ENCODE data around the gene ZNF79. TPM values are rescaled to one million over a fixed set of nuclear protein-coding genes. Genes with fewer than 3 reads are reported as not detected.

The ZNF79 gene
- total and polyA plus RNA-seq, 3 experiments from 2014 or later = 6.8 to 19.7 (median 19.1) TPM

DNA sequence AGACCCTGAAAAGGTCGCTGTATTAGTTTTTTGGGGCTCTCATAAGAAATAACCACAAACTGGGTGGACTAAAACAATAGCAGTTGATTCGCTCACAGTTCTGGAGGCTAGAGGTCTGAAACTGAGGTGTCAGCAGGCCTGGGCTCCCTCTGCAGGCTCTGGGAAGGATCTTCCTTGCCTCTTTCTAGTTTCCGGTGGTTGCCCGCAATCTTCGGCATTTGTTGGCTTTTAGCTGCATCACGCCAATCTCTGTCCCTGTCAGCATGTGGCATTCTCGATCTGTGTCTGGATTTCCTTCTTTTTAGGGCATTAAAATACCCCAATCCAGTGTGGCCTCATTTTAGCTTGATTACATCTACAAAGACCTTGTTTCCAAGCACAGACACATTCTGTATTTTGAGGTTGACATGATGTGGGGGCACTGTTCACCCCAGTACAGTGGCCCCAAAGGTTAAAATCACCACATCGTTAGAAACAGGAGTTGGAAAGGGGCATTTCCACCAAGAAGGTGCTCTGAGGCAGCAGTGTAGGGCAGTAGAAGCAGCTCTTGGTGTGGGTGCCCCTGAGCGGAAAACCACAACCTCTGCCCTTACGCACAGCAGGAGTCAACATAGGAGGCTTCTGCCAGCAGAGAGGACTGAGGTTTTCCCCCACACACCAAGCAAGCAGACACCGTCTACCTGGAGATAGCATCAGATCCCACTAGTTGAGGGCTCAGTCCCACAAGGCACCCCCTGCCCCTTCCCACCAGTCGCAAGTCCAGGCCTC, 13.5 kb downstream of the ZNF79 start:
- ChIA-PET CTCF (interaction anchor here (0.9 kb wide), 2 partner anchors 18 to 223 kb away, joined by 3 read pairs; no protein-coding TSS in a partner anchor), POLR2A (interaction anchor here (1.2 kb wide), 1 partner anchor 13 kb away, joined by 6 read pairs; the partner anchor contains the start of genes LRSAM1 and RPL12)
- Histone ChIP-seq H3K36me3 (ENCODE audit: insufficient read depth, low read length) (peaks cover 81% of the 10 kb centered on the region), H3K27ac (ENCODE audit: low read depth, low read length) (no peak overlapping the region), H3K9me3 (ENCODE audit: low read length) (no peaks in the 10 kb centered on the region), H3K27me3 (ENCODE audit: insufficient read depth, low read length, poor library complexity, severe bottlenecking) (no peaks in the 10 kb centered on the region), H3K4me1 (ENCODE audit: insufficient read depth, low read length) (no peaks in the 10 kb centered on the region), H3K4me3 (ENCODE audit: low read length) (no peak overlapping the region)
- H3K4me1 Mint-ChIP-seq = peaks cover 17 to 30% (median 29%) of the 10 kb centered on the region in 3 donors
- peak in 4 of 5 donors; percentile 33 to 66 (median 54) for DNase-seq
- peak overlapping the region; percentile 36 to 97 (median 90) for H3K27ac Mint-ChIP-seq
- no peaks in the 10 kb centered on the region for H3K27me3 Mint-ChIP-seq
- H3K4me3 Mint-ChIP-seq = peak overlapping the region; percentile 19 to 75 (median 63)
- H3K9me3 Mint-ChIP-seq = no peaks in the 10 kb centered on the region
- H3K36me3 Mint-ChIP-seq = peaks cover 26 to 89% (median 33%) of the 10 kb centered on the region in 3 donors

- no peaks in the 10 kb centered on the region for H3K27me3 ChIP-seq (ENCODE audit: insufficient read depth, low read length, poor library complexity, severe bottlenecking)
- H3K4me1 ChIP-seq (ENCODE audit: insufficient read depth, low read length) = no peaks in the 10 kb centered on the region
- no peak overlapping the region for H3K27ac ChIP-seq (ENCODE audit: low read depth, low read length)
- H3K4me3 ChIP-seq (ENCODE audit: low read length) = no peak overlapping the region
- no peak for DNase-seq
- peaks cover 21 to 87% (median 34%) of the 10 kb centered on the region in 3 donors for H3K36me3 Mint-ChIP-seq
- H3K4me1 Mint-ChIP-seq = peaks cover 17 to 29% (median 29%) of the 10 kb centered on the region in 3 donors
- POLR2A ChIA-PET = interaction anchor here (1.2 kb wide), 1 partner anchor 13 kb away, joined by 6 read pairs; the partner anchor contains the start of genes LRSAM1 and RPL12
- H3K9me3 ChIP-seq (ENCODE audit: low read length) = no peaks in the 10 kb centered on the region
- peak overlapping the region in 7 of 8 donors; percentile 36 to 97 (median 91) for H3K27ac Mint-ChIP-seq
- no peaks in the 10 kb centered on the region for H3K27me3 Mint-ChIP-seq
- H3K36me3 ChIP-seq (ENCODE audit: insufficient read depth, low read length) = peaks cover 79% of the 10 kb centered on the region
- H3K9me3 Mint-ChIP-seq = no peaks in the 10 kb centered on the region
- CTCF ChIA-PET = interaction anchor here (0.9 kb wide), 2 partner anchors 17 to 224 kb away, joined by 3 read pairs; no protein-coding TSS in a partner anchor
- peak overlapping the region in 1 of 7 donors; percentile 20 for H3K4me3 Mint-ChIP-seq
Observed at GRCh38 chr9:127438394-127438793, 14.2 kb downstream of the ZNF79 start.

DNA sequence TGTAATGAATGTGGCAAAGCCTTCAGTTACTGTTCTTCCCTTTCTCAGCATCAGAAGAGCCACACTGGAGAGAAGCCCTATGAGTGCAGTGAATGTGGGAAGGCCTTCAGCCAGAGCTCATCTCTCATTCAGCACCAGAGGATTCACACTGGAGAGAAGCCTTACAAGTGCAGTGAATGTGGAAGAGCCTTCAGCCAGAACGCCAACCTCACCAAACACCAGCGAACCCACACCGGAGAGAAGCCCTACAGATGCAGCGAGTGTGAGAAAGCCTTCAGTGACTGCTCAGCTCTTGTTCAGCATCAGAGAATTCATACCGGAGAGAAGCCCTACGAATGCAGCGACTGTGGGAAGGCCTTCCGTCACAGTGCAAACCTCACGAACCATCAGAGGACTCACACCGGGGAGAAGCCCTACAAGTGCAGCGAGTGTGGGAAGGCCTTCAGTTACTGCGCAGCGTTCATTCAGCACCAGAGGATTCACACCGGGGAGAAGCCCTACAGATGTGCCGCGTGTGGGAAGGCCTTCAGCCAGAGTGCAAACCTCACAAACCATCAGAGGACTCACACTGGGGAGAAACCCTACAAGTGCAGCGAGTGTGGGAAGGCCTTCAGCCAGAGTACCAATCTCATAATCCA, 20.2 kb downstream of the ZNF79 start:
- CTCF ChIA-PET = interaction anchor here (1.5 kb wide), 1 partner anchor 11 kb away, joined by 5 read pairs; no protein-coding TSS in a partner anchor
- no peak for DNase-seq
- H3K27me3 Mint-ChIP-seq = no peaks in the 10 kb centered on the region
- peaks cover 14 to 88% (median 38%) of the 10 kb centered on the region in 3 donors for H3K36me3 Mint-ChIP-seq
- H3K36me3 ChIP-seq (ENCODE audit: insufficient read depth, low read length) = peaks cover 73% of the 10 kb centered on the region
- POLR2A ChIA-PET = no interaction called here
- H3K4me1 Mint-ChIP-seq = peaks cover 17 to 21% (median 20%) of the 10 kb centered on the region in 3 donors
- H3K9me3 ChIP-seq (ENCODE audit: low read length) = no peaks in the 10 kb centered on the region
- H3K9me3 Mint-ChIP-seq = no peaks in the 10 kb centered on the region
- H3K4me3 ChIP-seq (ENCODE audit: low read length) = no peak overlapping the region
- H3K4me1 ChIP-seq (ENCODE audit: insufficient read depth, low read length) = peaks cover 8% of the 10 kb centered on the region
- H3K27ac ChIP-seq (ENCODE audit: low read depth, low read length) = no peak overlapping the region
- H3K4me3 Mint-ChIP-seq = peak overlapping the region in 1 of 7 donors; percentile 12
- peak overlapping the region in 3 of 8 donors; percentile 17 to 89 (median 50) for H3K27ac Mint-ChIP-seq
- no peaks in the 10 kb centered on the region for H3K27me3 ChIP-seq (ENCODE audit: insufficient read depth, low read length, poor library complexity, severe bottlenecking)

DNA sequence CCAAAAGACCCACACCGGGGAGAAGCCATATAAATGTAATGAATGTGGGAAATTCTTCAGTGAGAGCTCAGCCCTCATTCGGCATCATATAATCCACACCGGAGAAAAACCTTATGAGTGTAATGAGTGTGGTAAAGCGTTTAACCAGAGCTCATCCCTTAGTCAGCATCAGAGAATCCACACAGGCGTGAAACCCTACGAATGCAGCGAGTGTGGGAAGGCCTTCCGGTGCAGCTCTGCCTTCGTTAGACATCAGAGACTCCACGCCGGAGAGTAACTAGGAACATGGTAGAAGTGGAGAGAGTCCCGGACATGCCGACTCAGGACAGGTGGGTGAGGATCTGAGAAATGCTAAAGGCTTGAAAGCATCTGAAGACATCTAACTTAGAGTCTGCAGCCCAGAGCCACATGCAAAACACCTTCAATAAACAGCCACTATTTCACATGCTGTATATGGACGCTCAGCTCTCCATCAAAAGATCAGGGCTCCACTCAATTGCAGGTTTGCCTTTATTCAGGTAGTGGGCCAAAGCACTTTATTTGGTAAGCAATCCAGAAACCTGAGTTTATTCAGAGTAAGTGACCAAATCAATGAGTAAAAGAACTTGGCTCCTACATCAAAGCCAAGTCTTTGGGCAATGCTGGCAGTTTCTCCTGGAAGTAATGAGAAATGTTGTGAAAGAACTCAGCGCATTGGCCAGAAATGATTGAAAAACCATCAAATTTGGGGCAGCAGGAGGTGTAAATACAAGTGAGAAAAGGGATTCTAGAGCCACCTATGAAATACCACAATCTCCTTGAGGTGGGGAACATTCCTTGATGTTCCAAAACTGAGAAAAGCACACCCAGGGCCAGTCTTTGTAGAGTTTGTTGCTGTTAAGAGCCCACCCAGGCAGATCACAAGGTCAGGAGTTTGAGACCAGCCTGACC, 21.0 kb downstream of the ZNF79 start:
- Histone ChIP-seq H3K4me1 (ENCODE audit: insufficient read depth, low read length) (peaks cover 16% of the 10 kb centered on the region), H3K36me3 (ENCODE audit: insufficient read depth, low read length) (peaks cover 72% of the 10 kb centered on the region), H3K27me3 (ENCODE audit: insufficient read depth, low read length, poor library complexity, severe bottlenecking) (no peaks in the 10 kb centered on the region), H3K4me3 (ENCODE audit: low read length) (no peak overlapping the region), H3K9me3 (ENCODE audit: low read length) (no peaks in the 10 kb centered on the region), H3K27ac (ENCODE audit: low read depth, low read length) (no peak overlapping the region)
- H3K9me3 Mint-ChIP-seq = no peaks in the 10 kb centered on the region
- CTCF ChIA-PET = interaction anchor here (1.5 kb wide), 1 partner anchor 10 kb away, joined by 5 read pairs; no protein-coding TSS in a partner anchor
- POLR2A ChIA-PET = no interaction called here
- peaks cover 25 to 28% (median 27%) of the 10 kb centered on the region in 3 donors for H3K4me1 Mint-ChIP-seq
- H3K36me3 Mint-ChIP-seq = peaks cover 13 to 89% (median 35%) of the 10 kb centered on the region in 3 donors
- no peaks in the 10 kb centered on the region for H3K27me3 Mint-ChIP-seq
- no peak for DNase-seq
- no peak overlapping the region for H3K4me3 Mint-ChIP-seq
- H3K27ac Mint-ChIP-seq = peak overlapping the region in 4 of 8 donors; percentile 18 to 83 (median 61)

DNA sequence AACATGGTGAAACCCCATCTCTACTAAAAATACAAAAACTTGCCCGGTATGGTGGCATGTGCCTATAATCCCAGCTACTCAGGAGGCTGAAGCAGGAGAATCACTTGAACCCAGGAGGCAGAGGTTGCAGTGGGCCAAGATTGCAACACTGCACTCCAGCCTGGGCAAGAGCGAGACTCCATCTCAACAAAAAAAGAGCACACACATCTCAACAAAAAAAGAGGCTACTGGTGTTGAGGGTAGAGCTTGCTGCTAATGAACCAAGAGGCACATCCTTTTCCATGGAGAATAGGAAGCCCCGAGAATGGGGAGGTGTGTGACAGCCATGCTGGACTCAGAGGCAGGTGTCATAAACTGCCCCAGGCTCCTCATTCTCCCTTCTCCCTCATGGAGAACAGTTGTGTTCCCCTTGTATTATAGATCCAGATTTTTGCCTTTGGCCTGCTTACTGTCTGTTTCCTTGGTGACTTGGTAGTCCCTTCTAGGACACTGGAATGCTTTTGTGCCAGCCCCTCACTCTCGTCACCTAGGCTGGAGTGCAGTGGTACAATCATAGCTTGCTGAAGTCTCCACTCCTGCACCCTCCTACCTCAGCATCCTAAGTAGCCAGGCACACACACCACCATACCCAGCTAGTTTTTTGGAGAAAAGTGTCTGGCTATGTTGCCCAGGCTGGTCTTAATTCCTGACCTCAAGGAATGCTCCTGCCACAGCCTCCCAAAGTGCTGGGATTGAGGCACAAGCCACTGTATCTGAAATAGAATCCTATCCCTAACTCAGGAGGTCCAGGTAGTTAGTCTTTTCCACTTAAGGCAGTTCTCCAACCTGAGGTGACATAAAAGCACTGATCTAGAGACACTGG, 21.9 kb downstream of the ZNF79 start:
- Histone ChIP-seq H3K36me3 (ENCODE audit: insufficient read depth, low read length) (peaks cover 64% of the 10 kb centered on the region), H3K27ac (ENCODE audit: low read depth, low read length) (no peak overlapping the region), H3K27me3 (ENCODE audit: insufficient read depth, low read length, poor library complexity, severe bottlenecking) (no peaks in the 10 kb centered on the region), H3K4me3 (ENCODE audit: low read length) (no peak overlapping the region), H3K9me3 (ENCODE audit: low read length) (no peaks in the 10 kb centered on the region), H3K4me1 (ENCODE audit: insufficient read depth, low read length) (peaks cover 21% of the 10 kb centered on the region)
- POLR2A ChIA-PET = no interaction called here
- CTCF ChIA-PET = interaction anchor here (1.0 kb wide), 1 partner anchor 49 kb away, joined by 3 read pairs; the partner anchor contains the start of gene SLC2A8
- Mint-ChIP-seq H3K27me3 (no peaks in the 10 kb centered on the region), H3K9me3 (no peaks in the 10 kb centered on the region), H3K4me1 (peaks cover 27 to 34% (median 33%) of the 10 kb centered on the region in 3 donors), H3K4me3 (peak overlapping the region in 1 of 7 donors; percentile 51), H3K36me3 (peaks cover 7 to 89% (median 27%) of the 10 kb centered on the region in 3 donors), H3K27ac (peak overlapping the region in 7 of 8 donors; percentile 45 to 88 (median 75))
- no peak for DNase-seq

DNA sequence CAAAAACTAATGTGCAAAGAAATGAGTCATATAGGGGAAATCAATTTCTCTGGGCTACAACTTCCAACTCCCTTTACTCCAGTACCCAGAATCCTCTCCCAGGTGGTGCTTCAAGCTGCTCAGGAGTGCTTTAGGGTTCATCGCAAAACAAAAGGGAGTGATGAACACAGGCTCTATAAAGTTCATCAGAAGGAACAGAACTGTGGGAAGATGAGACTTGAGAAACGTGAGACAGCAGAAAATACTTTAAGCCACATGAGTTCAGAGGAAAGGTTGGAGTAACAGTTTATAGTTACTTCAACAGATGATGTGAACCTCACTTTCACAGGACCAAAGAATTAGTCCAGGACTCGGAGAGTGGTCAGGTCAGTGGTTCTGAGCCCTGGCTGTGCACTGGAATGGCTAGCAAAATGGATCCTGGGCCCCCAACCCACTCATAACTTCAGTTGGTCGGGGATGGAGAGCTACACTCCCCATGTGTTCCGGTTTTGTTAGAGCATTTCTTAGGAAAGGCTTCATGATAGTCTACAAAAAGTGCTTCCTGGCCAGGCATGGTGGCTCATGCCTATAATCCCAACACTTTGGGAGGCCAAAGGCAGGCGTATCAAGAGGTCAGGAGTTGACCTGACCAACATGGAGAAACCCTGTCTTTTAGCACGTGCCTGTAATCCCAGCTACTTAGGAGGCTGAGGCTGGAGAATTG, 22.7 kb downstream of the ZNF79 start:
- Mint-ChIP-seq H3K36me3 (peaks cover 7 to 92% (median 27%) of the 10 kb centered on the region in 3 donors), H3K27me3 (no peaks in the 10 kb centered on the region), H3K9me3 (no peaks in the 10 kb centered on the region), H3K27ac (peak overlapping the region in 5 of 8 donors; percentile 45 to 88 (median 69)), H3K4me3 (peak overlapping the region in 2 of 7 donors; percentile 51 to 52), H3K4me1 (peaks cover 29 to 41% (median 37%) of the 10 kb centered on the region in 3 donors)
- Histone ChIP-seq H3K27ac (ENCODE audit: low read depth, low read length) (no peak overlapping the region), H3K4me3 (ENCODE audit: low read length) (no peak overlapping the region), H3K4me1 (ENCODE audit: insufficient read depth, low read length) (peaks cover 21% of the 10 kb centered on the region), H3K9me3 (ENCODE audit: low read length) (no peaks in the 10 kb centered on the region), H3K27me3 (ENCODE audit: insufficient read depth, low read length, poor library complexity, severe bottlenecking) (no peaks in the 10 kb centered on the region), H3K36me3 (ENCODE audit: insufficient read depth, low read length) (peaks cover 60% of the 10 kb centered on the region)
- DNase-seq = no peak
- ChIA-PET CTCF (interaction anchor here (1.0 kb wide), 1 partner anchor 50 kb away, joined by 3 read pairs; the partner anchor contains the start of gene SLC2A8), POLR2A (interaction anchor here (0.6 kb wide), 1 partner anchor 77 kb away, joined by 3 read pairs; no protein-coding TSS in a partner anchor)
